GM15510 (cell line): Measurements from ENCODE around the gene TAF8.

Experiments used
- POLR2A ChIP-seq: IDR thresholded peaks from 3 replicates; pipeline ENCODE4 v1.6.1; 2011; ENCODE audit warnings: borderline replicate concordance; ENCODE audit not compliant: insufficient read length; ENCODE audit errors: extremely low read depth

The TAF8 gene

GRCh38 chr6:42050297-42051267 is at the start of gene TAF8:
TSS of gene TAF8 (plus strand) at chr6:42050524. CDS start at chr6:42050542, 18 bp downstream.
- peak; percentile 98 for TF ChIP-seq POLR2A

GRCh38 chr6:42001506-42001905 is 48.8 kb upstream of the TAF8 start:
- TF ChIP-seq POLR2A: no peak

- no peak for TF ChIP-seq POLR2A
These were observed 42.8 kb upstream of the TAF8 start for GRCh38 chr6:42007286-42008137.

GRCh38 chr6:42009844-42010184 is 40.5 kb upstream of the TAF8 start:
- no peak for TF ChIP-seq POLR2A

- peak; percentile 19 for TF ChIP-seq POLR2A
These were observed 40.0 kb upstream of the TAF8 start for GRCh38 chr6:42010185-42010891.

GRCh38 chr6:42010909-42011308 is 39.4 kb upstream of the TAF8 start:
- no peak for TF ChIP-seq POLR2A

GRCh38 chr6:42012501-42013133 is 37.7 kb upstream of the TAF8 start:
- no peak for TF ChIP-seq POLR2A

GRCh38 chr6:42013134-42013516 is 37.2 kb upstream of the TAF8 start:
- no peak for TF ChIP-seq POLR2A

GRCh38 chr6:42017021-42017643 is 33.2 kb upstream of the TAF8 start:
- no peak for TF ChIP-seq POLR2A

GRCh38 chr6:42020967-42021366 is 29.4 kb upstream of the TAF8 start:
- no peak for TF ChIP-seq POLR2A

- TF ChIP-seq POLR2A: peak; percentile 15
These were observed 28.2 kb upstream of the TAF8 start for GRCh38 chr6:42021847-42022754.

- TF ChIP-seq POLR2A: no peak
These were observed 27.5 kb upstream of the TAF8 start for GRCh38 chr6:42022755-42023384.
